Vagina (tissue), 2 donors: ENCODE results near the gene MSH5.
"Not testable (repeated sequence)": the region's sequence is repeated elsewhere in the genome, so short reads cannot be mapped to it uniquely, and the experiment has no call there.

Experiments used
- POLR2AphosphoS5 ChIP-seq, 2 donors: sonication (generic); formaldehyde crosslinking; IDR thresholded peaks; one replicate each; pipeline ENCODE4 v1.9.0; 2017; ENCODE audit warnings: antibody characterized with exemption in 2 of 2, mild to moderate bottlenecking in 2 of 2, low read depth in 1 of 2; ENCODE audit not compliant: insufficient read depth in 1 of 2
- TF ChIP-seq, protein P1 (sequence below), 3 experiments: fragments of 450-650 bp in 2 of 3; fragments of 200-600 bp in 1 of 3; sonication (generic) in 1 of 3; IDR thresholded peaks; one replicate each; pipeline ENCODE4 v1.5.1; 2017 to 2019; ENCODE audit warnings: antibody characterized with exemption in 3 of 3, mild to moderate bottlenecking in 2 of 3, moderate library complexity in 2 of 3

GRCh38 chr6:31709157-31709556, 30.6 kb upstream of the MSH5 start:
- TF ChIP-seq POLR2AphosphoS5 (IDR thresholded peaks at IDR 0.05; ENCODE audit: insufficient read depth in 1 of 2, low read depth in 1 of 2), result not testable (repeated sequence)
- TF ChIP-seq, protein P1, sequence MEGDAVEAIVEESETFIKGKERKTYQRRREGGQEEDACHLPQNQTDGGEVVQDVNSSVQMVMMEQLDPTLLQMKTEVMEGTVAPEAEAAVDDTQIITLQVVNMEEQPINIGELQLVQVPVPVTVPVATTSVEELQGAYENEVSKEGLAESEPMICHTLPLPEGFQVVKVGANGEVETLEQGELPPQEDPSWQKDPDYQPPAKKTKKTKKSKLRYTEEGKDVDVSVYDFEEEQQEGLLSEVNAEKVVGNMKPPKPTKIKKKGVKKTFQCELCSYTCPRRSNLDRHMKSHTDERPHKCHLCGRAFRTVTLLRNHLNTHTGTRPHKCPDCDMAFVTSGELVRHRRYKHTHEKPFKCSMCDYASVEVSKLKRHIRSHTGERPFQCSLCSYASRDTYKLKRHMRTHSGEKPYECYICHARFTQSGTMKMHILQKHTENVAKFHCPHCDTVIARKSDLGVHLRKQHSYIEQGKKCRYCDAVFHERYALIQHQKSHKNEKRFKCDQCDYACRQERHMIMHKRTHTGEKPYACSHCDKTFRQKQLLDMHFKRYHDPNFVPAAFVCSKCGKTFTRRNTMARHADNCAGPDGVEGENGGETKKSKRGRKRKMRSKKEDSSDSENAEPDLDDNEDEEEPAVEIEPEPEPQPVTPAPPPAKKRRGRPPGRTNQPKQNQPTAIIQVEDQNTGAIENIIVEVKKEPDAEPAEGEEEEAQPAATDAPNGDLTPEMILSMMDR (IDR thresholded peaks at IDR 0.05), result not testable (repeated sequence)
